HG03097 (cell line): ENCODE measurements around the gene ZNF417.
"Not testable (repeated sequence)": the region's sequence is repeated elsewhere in the genome, so short reads cannot be mapped to it uniquely, and the experiment has no call there.

ENCODE experiments used
- ATAC-seq: cut with Tn5 transposase; IDR thresholded peaks from one replicate; pipeline ENCODE4 v1.9.1; 2021; ENCODE audit not compliant: unreplicated experiment, low FRiP score

ZNF417 gene

GRCh38 chr19:57888107-57888559, 28.3 kb downstream of the ZNF417 start:
- no peak for ATAC-seq

GRCh38 chr19:57887195-57887941, 29.0 kb downstream of the ZNF417 start:
- no peak for ATAC-seq

- ATAC-seq: no peak
These were observed 30.3 kb downstream of the ZNF417 start for GRCh38 chr19:57886046-57886445.

DNA sequence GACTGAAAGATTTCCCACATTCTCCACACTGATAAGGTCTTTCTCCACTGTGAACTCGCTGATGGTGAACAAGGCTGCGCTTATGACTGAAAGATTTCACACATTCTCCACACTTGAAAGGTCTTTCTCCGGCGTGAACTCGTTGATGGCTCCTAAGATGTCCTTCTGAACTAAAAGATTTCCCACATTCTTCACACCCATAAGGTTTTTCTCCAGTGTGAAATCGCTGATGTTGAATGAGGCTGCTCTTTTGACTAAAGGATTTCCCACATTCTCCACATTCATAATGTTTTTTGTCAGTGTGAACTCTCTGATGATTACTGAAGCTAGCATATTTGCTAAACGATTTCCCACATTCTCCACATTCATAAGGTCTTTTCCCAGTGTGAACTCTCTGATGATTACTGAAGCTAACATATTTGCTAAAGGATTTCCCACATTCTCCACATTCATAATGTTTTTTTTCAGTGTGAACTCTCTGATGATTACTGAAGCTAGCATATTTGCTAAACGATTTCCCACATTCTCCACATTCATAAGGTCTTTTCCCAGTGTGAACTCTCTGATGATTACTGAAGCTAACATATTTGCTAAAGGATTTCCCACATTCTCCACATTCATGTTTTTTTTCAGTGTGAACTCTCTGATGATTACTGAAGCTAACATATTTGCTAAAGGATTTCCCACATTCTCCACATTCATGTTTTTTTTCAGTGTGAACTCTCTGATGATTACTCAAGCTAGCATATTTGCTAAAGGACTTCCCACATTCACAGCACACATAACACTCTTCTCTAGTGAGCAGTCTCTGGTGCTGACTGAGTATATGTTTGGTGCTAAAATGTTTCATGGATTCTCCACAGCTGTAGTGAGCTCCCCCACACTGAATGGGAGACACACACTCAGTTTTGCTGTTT, 42.3 kb downstream of the ZNF417 start:
- ATAC-seq: not testable (repeated sequence)

DNA sequence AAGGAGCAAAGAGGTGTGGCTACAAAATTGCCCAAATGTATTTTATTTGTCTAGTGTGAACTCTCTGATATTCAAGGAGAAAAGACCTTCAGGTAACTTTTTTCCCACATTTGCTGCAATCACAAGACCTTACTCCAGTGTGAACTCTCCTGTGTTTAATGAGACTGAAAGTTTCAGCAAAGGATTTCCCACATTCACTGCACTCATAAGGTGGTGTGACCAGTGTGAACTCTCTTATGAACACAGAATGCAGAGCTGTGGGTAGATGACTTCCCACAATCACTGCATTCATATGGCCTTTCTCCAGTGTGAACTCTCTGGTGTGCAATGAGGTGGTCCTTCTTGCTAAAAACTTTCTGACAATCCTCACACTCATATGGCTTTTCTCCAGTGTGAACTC, 43.9 kb downstream of the ZNF417 start:
- ATAC-seq: no peak

DNA sequence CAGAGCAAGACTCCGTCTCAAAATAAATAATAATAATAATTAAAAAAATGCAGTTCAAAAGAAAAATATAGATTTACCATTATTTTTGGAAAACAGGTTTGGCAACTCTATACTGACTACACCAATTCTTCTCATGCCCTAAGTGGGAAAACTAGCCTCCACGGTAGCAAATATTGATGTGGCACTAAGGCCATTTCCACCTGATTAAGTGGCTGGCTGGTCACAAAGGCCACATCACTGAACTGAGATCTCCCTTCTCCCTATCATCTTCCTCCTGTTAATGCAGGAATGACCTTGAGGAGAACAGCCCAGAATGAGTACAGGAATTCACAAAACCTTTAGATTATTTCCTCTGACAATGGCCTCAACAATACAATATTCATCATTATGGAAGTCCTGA, 46.2 kb downstream of the ZNF417 start:
- no peak for ATAC-seq

DNA sequence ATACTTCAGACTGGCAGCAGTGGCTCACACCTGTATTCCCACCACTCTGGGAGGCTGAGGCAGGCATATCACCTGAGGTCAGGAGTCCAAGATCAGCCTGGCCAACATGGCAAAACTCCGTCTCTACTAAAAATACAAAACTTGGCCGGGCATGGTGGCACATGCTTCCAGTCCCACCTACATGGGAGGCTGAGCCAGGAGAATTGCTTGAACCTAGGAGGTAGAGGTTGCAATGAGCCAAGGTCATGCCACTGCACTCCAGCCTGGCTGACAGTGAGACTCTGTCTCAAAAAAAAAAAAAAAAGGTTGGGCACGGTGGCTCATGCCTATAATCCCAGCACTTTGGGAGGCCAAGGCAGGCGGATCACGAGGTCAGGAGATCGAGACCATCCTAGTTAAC, 46.7 kb downstream of the ZNF417 start:
- not testable (repeated sequence) for ATAC-seq

DNA sequence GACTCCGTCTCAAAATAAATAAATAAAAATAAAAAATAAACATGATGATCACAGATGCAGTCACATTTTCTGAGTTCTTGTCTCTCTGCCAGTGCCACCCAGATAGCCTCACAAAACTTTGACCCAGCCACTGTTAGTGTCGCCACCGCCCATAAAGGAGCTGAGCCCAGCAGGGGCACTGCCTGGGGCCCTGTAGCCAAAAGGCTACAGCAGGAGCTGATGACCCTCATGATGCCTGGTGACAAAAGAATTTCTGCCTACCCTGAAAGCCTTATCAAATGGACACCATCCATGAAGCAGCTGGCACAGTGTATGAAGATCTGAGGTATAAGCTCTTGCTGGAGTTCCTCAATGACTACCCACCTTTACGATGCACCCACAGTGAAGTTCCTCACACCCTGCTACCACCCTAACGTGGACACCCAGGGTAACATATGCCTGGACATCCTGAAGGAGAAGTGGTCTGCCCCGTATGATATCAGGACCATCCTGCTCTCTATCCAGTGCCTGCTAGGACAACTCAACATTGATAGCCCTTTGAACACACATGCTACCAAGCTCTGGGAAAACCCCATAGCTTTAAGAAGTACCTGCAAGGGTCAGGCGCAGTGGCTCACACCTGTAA, 48.4 kb downstream of the ZNF417 start:
- ATAC-seq: no peak
